HEK293T (cell line): Measurements from ENCODE around the gene GCDH.

Experiments used
- ELF4 ChIP-seq: fragments of 450-650 bp; IDR thresholded peaks from 2 replicates; pipeline ENCODE4 v1.6.1; 2017; ENCODE audit warnings: antibody characterized with exemption
- FOXK2 ChIP-seq: fragments of 450-650 bp; IDR thresholded peaks from 2 replicates; pipeline ENCODE4 v1.6.1; 2016; ENCODE audit warnings: mild to moderate bottlenecking
- SUZ12 ChIP-seq: fragments of 450-650 bp; IDR thresholded peaks from 2 replicates; pipeline ENCODE4 v1.6.1; 2016; ENCODE audit warnings: mild to moderate bottlenecking
- TARDBP ChIP-seq: fragments of 450-650 bp; IDR thresholded peaks from 2 replicates; pipeline ENCODE4 v1.6.1; 2016

GRCh38 chr19:12872941-12873890, 17.7 kb upstream of the GCDH start:
- TF ChIP-seq TARDBP, result no peak
- no peak for TF ChIP-seq SUZ12
- TF ChIP-seq FOXK2, result no peak
- TF ChIP-seq ELF4, result no peak
